OCI-LY3 (cell line): ENCODE measurements around the gene ZNF256.

Experiments used
- H2AFZ ChIP-seq: fragments of 200-600, 300-600 bp; shearing (Covaris generic); 2 replicates; pipeline ENCODE4 v1.6.0; 2014; ENCODE audit warnings: antibody characterized with exemption, low read depth, low read length
- H3K27ac ChIP-seq: fragments of 200-600, 300-600 bp; sonication (generic); 2 replicates; pipeline ENCODE4 v1.5.1; 2014; ENCODE audit warnings: mild to moderate bottlenecking, low read length, moderate library complexity, mixed read lengths
- H3K27me3 ChIP-seq: fragments of 200-600, 300-600 bp; sonication (generic); 2 replicates; pipeline ENCODE4 v1.6.1; 2014; ENCODE audit warnings: low read depth, low read length, mixed read lengths
- H3K36me3 ChIP-seq: fragments of 200-600, 300-600 bp; sonication (generic); replicated peaks from 2 replicates; pipeline ENCODE3; 2014; ENCODE audit warnings: low read depth, low read length, mixed read lengths
- H3K4me1 ChIP-seq: fragments of 300-600, 200-600 bp; sonication (generic); 2 replicates; pipeline ENCODE4 v1.6.1; 2014; ENCODE audit warnings: low read length, mixed read lengths
- H3K4me2 ChIP-seq: fragments of 200-600, 300-600 bp; sonication (generic); 2 replicates; pipeline ENCODE4 v1.6.1; 2014; ENCODE audit warnings: low read length, mixed read lengths
- H3K4me3 ChIP-seq: fragments of 300-600, 200-600 bp; sonication (generic); 2 replicates; pipeline ENCODE4 v1.5.1; 2014; ENCODE audit warnings: antibody characterized with exemption, mild to moderate bottlenecking, low read length, moderate library complexity
- H3K79me2 ChIP-seq: fragments of 300-600, 200-600 bp; shearing (Covaris generic); 2 replicates; pipeline ENCODE4 v1.6.1; 2014; ENCODE audit warnings: mild to moderate bottlenecking, low read length, mixed read lengths
- H3K9ac ChIP-seq: fragments of 300-600, 200-600 bp; shearing (Covaris generic); 2 replicates; pipeline ENCODE4 v1.6.0; 2014; ENCODE audit warnings: mild to moderate bottlenecking, low read length, moderate library complexity
- H3K9me3 ChIP-seq: fragments of 200-600, 300-600 bp; shearing (Covaris generic); 2 replicates; pipeline ENCODE4 v1.6.1; 2014; ENCODE audit warnings: low read length, mixed read lengths; ENCODE audit not compliant: insufficient read depth
- H4K20me1 ChIP-seq: fragments of 200-600, 300-600 bp; sonication (generic); 2 replicates; pipeline ENCODE4 v1.6.1; 2016; ENCODE audit warnings: low read length, mixed read lengths; ENCODE audit not compliant: insufficient read depth
- EZH2phosphoT487 ChIP-seq: fragments of 200-600 bp; shearing (Covaris generic); IDR thresholded peaks from 2 replicates; pipeline ENCODE4 v1.6.1; 2018; ENCODE audit warnings: antibody characterized with exemption, mixed run types, low read depth
- TF ChIP-seq, protein P1 (sequence below): fragments of 200-600, 300-600 bp; sonication (generic); IDR thresholded peaks from 2 replicates; pipeline ENCODE4 v1.5.1; 2014; ENCODE audit warnings: antibody characterized with exemption, low read length, low read depth

Gene ZNF256

DNA sequence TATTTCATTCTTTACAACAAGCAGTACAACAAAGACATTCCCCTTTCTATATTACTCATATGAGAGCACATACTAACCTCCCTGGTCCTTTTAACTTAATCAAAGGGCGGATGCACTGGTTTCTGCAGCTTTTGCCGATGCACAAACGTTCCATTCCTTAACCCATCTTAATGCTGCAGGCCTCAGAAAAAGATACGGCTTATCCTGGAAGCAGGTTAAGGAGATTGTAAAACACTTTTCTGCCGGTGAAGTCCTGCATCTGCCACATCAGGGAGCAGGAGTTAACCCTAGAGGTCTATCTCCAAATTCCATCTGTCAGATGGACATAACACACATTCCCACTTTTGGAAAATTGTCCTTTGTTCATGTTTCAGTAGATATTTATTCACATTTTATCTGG, 47.2 kb downstream of the ZNF256 start:
- TF ChIP-seq, protein P1, sequence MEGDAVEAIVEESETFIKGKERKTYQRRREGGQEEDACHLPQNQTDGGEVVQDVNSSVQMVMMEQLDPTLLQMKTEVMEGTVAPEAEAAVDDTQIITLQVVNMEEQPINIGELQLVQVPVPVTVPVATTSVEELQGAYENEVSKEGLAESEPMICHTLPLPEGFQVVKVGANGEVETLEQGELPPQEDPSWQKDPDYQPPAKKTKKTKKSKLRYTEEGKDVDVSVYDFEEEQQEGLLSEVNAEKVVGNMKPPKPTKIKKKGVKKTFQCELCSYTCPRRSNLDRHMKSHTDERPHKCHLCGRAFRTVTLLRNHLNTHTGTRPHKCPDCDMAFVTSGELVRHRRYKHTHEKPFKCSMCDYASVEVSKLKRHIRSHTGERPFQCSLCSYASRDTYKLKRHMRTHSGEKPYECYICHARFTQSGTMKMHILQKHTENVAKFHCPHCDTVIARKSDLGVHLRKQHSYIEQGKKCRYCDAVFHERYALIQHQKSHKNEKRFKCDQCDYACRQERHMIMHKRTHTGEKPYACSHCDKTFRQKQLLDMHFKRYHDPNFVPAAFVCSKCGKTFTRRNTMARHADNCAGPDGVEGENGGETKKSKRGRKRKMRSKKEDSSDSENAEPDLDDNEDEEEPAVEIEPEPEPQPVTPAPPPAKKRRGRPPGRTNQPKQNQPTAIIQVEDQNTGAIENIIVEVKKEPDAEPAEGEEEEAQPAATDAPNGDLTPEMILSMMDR, result no peak
- TF ChIP-seq EZH2phosphoT487, result no peak
- H4K20me1 ChIP-seq, result no peaks in the 10 kb centered on the region
- H3K9me3 ChIP-seq, result no peaks in the 10 kb centered on the region
- no peak overlapping the region for H3K9ac ChIP-seq
- H3K4me3 ChIP-seq, result no peak overlapping the region
- H3K36me3 ChIP-seq, result peaks cover 9% of the 10 kb centered on the region
- peaks cover 6% of the 10 kb centered on the region for H3K4me1 ChIP-seq
- H3K4me2 ChIP-seq, result no peak overlapping the region
- no peak overlapping the region for H3K27ac ChIP-seq
- H3K79me2 ChIP-seq, result no peaks in the 10 kb centered on the region
- no peak overlapping the region for H2AFZ ChIP-seq
- no peaks in the 10 kb centered on the region for H3K27me3 ChIP-seq
